ENCODE measurements around the gene HOXC13.

- TF ChIP-seq CTCF (optimal IDR thresholded peaks at IDR 0.05 in 1 of 3, IDR thresholded peaks at IDR 0.05 in 1 of 3, conservative IDR thresholded peaks at IDR 0.05 in 1 of 3; ENCODE audit: extremely low read depth in 1 of 3, insufficient read depth in 2 of 3, low read length in 3 of 3), result no peak
- no peak for TF ChIP-seq EZH2 (IDR thresholded peaks at IDR 0.05; ENCODE audit: low read length)
Observed at GRCh38 chr12:53941750-53942149, 3.1 kb downstream of the HOXC13 start.

Measured in keratinocyte (primary cell).